ENCODE results near the gene ABI3BP. TPM values are rescaled to one million over a fixed set of nuclear protein-coding genes. Genes with fewer than 3 reads are reported as not detected.

Gene ABI3BP
- total and polyA plus RNA-seq, 2 experiments from 2014 or later: 6.8 to 30.3 TPM

- peaks cover 41% of the 10 kb centered on the region for H3F3A ChIP-seq (ENCODE audit: insufficient read depth)
- H3K4me2 ChIP-seq (ENCODE audit: unreplicated experiment): no peak overlapping the region
- H3K79me2 ChIP-seq (ENCODE audit: insufficient read depth): peaks cover 30% of the 10 kb centered on the region
- TF ChIP-seq EZH2 (IDR thresholded peaks at IDR 0.05; ENCODE audit: insufficient read depth, poor library complexity, severe bottlenecking): no peak
- 91 to 95% methylated on average over 6 of the region's 6 CpGs for WGBS, 2 experiments (ENCODE audit: low coverage in 1 of 2, low lambda C conversion rate in 2 of 2, missing lambda C conversion rate in 2 of 2)
- no peaks in the 10 kb centered on the region for H4K20me1 ChIP-seq (ENCODE audit: insufficient read depth)
- H3K4me3 ChIP-seq: no peak overlapping the region
- H3K4me1 ChIP-seq (ENCODE audit: insufficient read depth): no peaks in the 10 kb centered on the region
- no peak for DNase-seq
- no peak overlapping the region for H2AFZ ChIP-seq
- H3K27me3 ChIP-seq (replicated peaks; ENCODE audit: insufficient read depth): no peaks in the 10 kb centered on the region
- no peaks in the 10 kb centered on the region for H3K9me2 ChIP-seq (ENCODE audit: insufficient read depth)
- peaks cover 93% of the 10 kb centered on the region for H3K36me3 ChIP-seq (ENCODE audit: low read depth)
- no peak overlapping the region for H3K9ac ChIP-seq
- in situ Hi-C loops (cut with MboI): no loop called here
- no peak overlapping the region for H3K27ac ChIP-seq
- no peaks in the 10 kb centered on the region for H3K9me3 ChIP-seq (ENCODE audit: low read depth)
Observed at GRCh38 chr3:100748220-100748619, 245.0 kb downstream of the ABI3BP start.

DNA sequence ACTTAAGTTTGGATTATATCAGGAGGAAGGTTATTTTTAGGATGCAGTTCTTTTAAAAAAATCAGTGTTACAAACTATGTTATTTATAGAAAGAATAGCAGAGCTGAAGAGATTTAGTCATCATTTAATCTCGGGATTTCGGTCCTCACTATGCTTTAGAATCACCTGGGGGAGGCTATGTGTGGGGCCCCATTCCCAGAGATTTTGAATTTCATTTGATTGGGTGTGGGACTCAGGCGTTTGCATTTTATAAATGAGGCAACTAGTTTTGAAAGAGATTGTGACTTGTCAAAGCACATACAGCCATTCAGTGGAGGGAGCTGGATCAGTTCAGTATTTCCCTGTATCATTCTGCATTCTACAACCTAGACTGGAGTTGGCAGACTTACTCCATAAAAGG lies 247.1 kb downstream of the ABI3BP start:
- no peaks in the 10 kb centered on the region for H3K9me3 ChIP-seq (ENCODE audit: low read depth)
- in situ Hi-C loops (cut with MboI): no loop called here
- H3F3A ChIP-seq (ENCODE audit: insufficient read depth): peaks cover 34% of the 10 kb centered on the region
- DNase-seq: no peak
- H3K27me3 ChIP-seq (replicated peaks; ENCODE audit: insufficient read depth): no peaks in the 10 kb centered on the region
- no peaks in the 10 kb centered on the region for H4K20me1 ChIP-seq (ENCODE audit: insufficient read depth)
- peaks cover 90% of the 10 kb centered on the region for H3K36me3 ChIP-seq (ENCODE audit: low read depth)
- H3K9ac ChIP-seq: no peak overlapping the region
- peaks cover 49% of the 10 kb centered on the region for H3K79me2 ChIP-seq (ENCODE audit: insufficient read depth)
- no peak overlapping the region for H2AFZ ChIP-seq
- no peak overlapping the region for H3K4me2 ChIP-seq (ENCODE audit: unreplicated experiment)
- no peak overlapping the region for H3K4me3 ChIP-seq
- no peaks in the 10 kb centered on the region for H3K9me2 ChIP-seq (ENCODE audit: insufficient read depth)
- H3K4me1 ChIP-seq (ENCODE audit: insufficient read depth): no peaks in the 10 kb centered on the region
- no peak overlapping the region for H3K27ac ChIP-seq
- TF ChIP-seq EZH2 (IDR thresholded peaks at IDR 0.05; ENCODE audit: insufficient read depth, poor library complexity, severe bottlenecking): no peak
- no peak for TF ChIP-seq EZH2phosphoT487 (IDR thresholded peaks at IDR 0.05; ENCODE audit: insufficient read depth, low read depth)
- 80 to 85% methylated on average over 3 of the region's 3 CpGs for WGBS, 2 experiments (ENCODE audit: low coverage in 1 of 2, low lambda C conversion rate in 2 of 2, missing lambda C conversion rate in 2 of 2)

DNA sequence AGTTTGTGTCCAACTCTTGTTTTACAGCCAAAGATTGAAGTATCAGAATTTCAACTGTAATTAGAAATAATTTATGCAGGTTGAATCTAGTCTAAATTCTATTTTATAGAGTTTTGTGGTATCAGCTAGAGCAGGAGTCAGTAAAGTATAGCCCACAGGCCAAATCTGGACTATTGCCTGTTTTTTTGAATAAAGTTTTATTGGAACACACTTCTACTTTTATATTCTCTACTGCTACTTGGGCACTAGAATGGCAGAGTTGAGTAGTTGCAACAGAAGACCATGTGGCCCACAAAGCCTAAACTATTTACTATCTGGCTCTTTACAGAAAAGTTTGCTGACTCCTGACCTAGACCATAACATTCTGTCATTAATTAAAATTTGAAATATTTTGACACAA lies 247.6 kb downstream of the ABI3BP start:
- Histone ChIP-seq H3K36me3 (ENCODE audit: low read depth) (peaks cover 88% of the 10 kb centered on the region), H3K9me3 (ENCODE audit: low read depth) (no peaks in the 10 kb centered on the region), H3K4me1 (ENCODE audit: insufficient read depth) (no peaks in the 10 kb centered on the region), H2AFZ (no peak overlapping the region), H3K27ac (no peak overlapping the region), H3K9me2 (ENCODE audit: insufficient read depth) (no peaks in the 10 kb centered on the region), H3K9ac (no peak overlapping the region), H3F3A (ENCODE audit: insufficient read depth) (peaks cover 34% of the 10 kb centered on the region), H3K4me2 (ENCODE audit: unreplicated experiment) (no peak overlapping the region), H3K79me2 (ENCODE audit: insufficient read depth) (peaks cover 54% of the 10 kb centered on the region), H3K27me3 (replicated peaks; ENCODE audit: insufficient read depth) (no peaks in the 10 kb centered on the region), H3K4me3 (no peak overlapping the region), H4K20me1 (ENCODE audit: insufficient read depth) (no peaks in the 10 kb centered on the region)
- no peak for DNase-seq
- in situ Hi-C loops (cut with MboI): no loop called here
- no peak for TF ChIP-seq EZH2 (IDR thresholded peaks at IDR 0.05; ENCODE audit: insufficient read depth, poor library complexity, severe bottlenecking)
- no peak for TF ChIP-seq EZH2phosphoT487 (IDR thresholded peaks at IDR 0.05; ENCODE audit: insufficient read depth, low read depth)

DNA sequence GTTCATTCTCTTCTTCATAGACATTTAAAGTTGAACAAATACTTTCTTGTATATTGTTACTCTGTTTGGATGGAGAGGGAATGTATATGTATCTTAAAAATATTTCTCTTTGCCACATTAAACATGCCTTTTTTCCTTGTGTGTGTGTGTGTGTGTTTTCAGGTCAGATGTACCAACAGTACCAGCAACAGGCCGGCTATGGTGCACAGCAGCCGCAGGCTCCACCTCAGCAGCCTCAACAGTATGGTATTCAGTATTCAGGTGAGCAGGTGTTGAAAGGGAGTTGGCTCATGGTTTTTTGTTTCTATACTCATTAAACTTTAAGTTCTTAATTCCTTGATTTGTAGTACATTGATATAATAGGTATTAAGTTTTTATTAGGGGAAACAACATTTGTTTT lies 248.6 kb downstream of the ABI3BP start:
- H3K36me3 ChIP-seq (ENCODE audit: low read depth): peaks cover 88% of the 10 kb centered on the region
- in situ Hi-C loops (cut with MboI): no loop called here
- 99 to 100% methylated on average over 2 of the region's 2 CpGs for WGBS, 2 experiments (ENCODE audit: low coverage in 1 of 2, low lambda C conversion rate in 2 of 2, missing lambda C conversion rate in 2 of 2)

GRCh38 chr3:100743535-100743934 lies 249.7 kb downstream of the ABI3BP start:
- peaks cover 70% of the 10 kb centered on the region for H3K79me2 ChIP-seq (ENCODE audit: insufficient read depth)
- peaks cover 88% of the 10 kb centered on the region for H3K36me3 ChIP-seq (ENCODE audit: low read depth)
- no peaks in the 10 kb centered on the region for H4K20me1 ChIP-seq (ENCODE audit: insufficient read depth)
- H3K9ac ChIP-seq: no peak overlapping the region
- no peak overlapping the region for H3K4me2 ChIP-seq (ENCODE audit: unreplicated experiment)
- no peak for TF ChIP-seq EZH2 (IDR thresholded peaks at IDR 0.05; ENCODE audit: insufficient read depth, poor library complexity, severe bottlenecking)
- TF ChIP-seq EZH2phosphoT487 (IDR thresholded peaks at IDR 0.05; ENCODE audit: insufficient read depth, low read depth): no peak
- WGBS, 2 experiments (ENCODE audit: low coverage in 1 of 2, low lambda C conversion rate in 2 of 2, missing lambda C conversion rate in 2 of 2): 81 to 84% methylated on average over 3 of the region's 3 CpGs
- H3K4me3 ChIP-seq: no peak overlapping the region
- DNase-seq: no peak
- no peaks in the 10 kb centered on the region for H3K9me3 ChIP-seq (ENCODE audit: low read depth)
- H3K9me2 ChIP-seq (ENCODE audit: insufficient read depth): no peaks in the 10 kb centered on the region
- H3K27me3 ChIP-seq (replicated peaks; ENCODE audit: insufficient read depth): no peaks in the 10 kb centered on the region
- H2AFZ ChIP-seq: no peak overlapping the region
- peaks cover 19% of the 10 kb centered on the region for H3F3A ChIP-seq (ENCODE audit: insufficient read depth)
- no peak overlapping the region for H3K27ac ChIP-seq
- in situ Hi-C loops (cut with MboI): no loop called here
- H3K4me1 ChIP-seq (ENCODE audit: insufficient read depth): no peaks in the 10 kb centered on the region

More for the DNA sequence above, 248.6 kb downstream of the ABI3BP start:
- Histone ChIP-seq H2AFZ (no peak overlapping the region), H3K27ac (no peak overlapping the region), H3K9ac (no peak overlapping the region), H3K4me3 (no peak overlapping the region), H3K4me2 (ENCODE audit: unreplicated experiment) (no peak overlapping the region), H3F3A (ENCODE audit: insufficient read depth) (peaks cover 25% of the 10 kb centered on the region), H3K9me3 (ENCODE audit: low read depth) (no peaks in the 10 kb centered on the region), H4K20me1 (ENCODE audit: insufficient read depth) (no peaks in the 10 kb centered on the region), H3K79me2 (ENCODE audit: insufficient read depth) (peaks cover 59% of the 10 kb centered on the region), H3K9me2 (ENCODE audit: insufficient read depth) (no peaks in the 10 kb centered on the region), H3K4me1 (ENCODE audit: insufficient read depth) (no peaks in the 10 kb centered on the region), H3K27me3 (replicated peaks; ENCODE audit: insufficient read depth) (no peaks in the 10 kb centered on the region)
- no peak for DNase-seq
- no peak for TF ChIP-seq EZH2phosphoT487 (IDR thresholded peaks at IDR 0.05; ENCODE audit: insufficient read depth, low read depth)
- no peak for TF ChIP-seq EZH2 (IDR thresholded peaks at IDR 0.05; ENCODE audit: insufficient read depth, poor library complexity, severe bottlenecking)

All from GM23248 (cell line).